Tibial artery (tissue), 4 donors: ENCODE data around the gene FAM186B.
A peak's percentile ranks its signal among the peaks of the same experiment; 100 is the strongest.

Experiments
- DNase-seq, 2 donors: peaks; one replicate each; pipeline ENCODE4 v3.0.0-alpha.2; 2019
- H3K27ac ChIP-seq, 2 donors: fragments of 200-600 bp; sonication (generic) in 1 of 2; 1 replicate in 1 of 2; 2 replicates in 1 of 2; pipeline ENCODE4 v1.5.1; 2018 to 2019; ENCODE audit warnings: mild to moderate bottlenecking in 1 of 2
- H3K27me3 ChIP-seq, 2 donors: fragments of 200-600 bp; sonication (generic) in 1 of 2; one replicate each; pipeline versions ENCODE4 v1.5.1 to v1.6.0; 2016 to 2019
- H3K36me3 ChIP-seq, 3 donors: fragments of 200-600 bp; sonication (generic) in 2 of 3; one replicate each; pipeline ENCODE4 v1.5.1; 2016 to 2019; ENCODE audit warnings: mild to moderate bottlenecking in 2 of 3
- H3K4me1 ChIP-seq, 4 donors: fragments of 200-600 bp; sonication (generic) in 2 of 4; 1 replicate in 3 of 4; 2 replicates in 1 of 4; pipeline ENCODE4 v1.5.1; 2016 to 2019
- H3K4me3 ChIP-seq, 2 donors: fragments of 200-600 bp; sonication (generic) in 1 of 2; 1 replicate in 1 of 2; 2 replicates in 1 of 2; pipeline ENCODE4 v1.5.1; 2018 to 2019; ENCODE audit warnings: mild to moderate bottlenecking in 2 of 2
- H3K9me3 ChIP-seq, 3 donors: fragments of 200-600 bp; sonication (generic) in 1 of 3; one replicate each; pipeline ENCODE4 v1.5.1; 2016 to 2019
- intact Hi-C: fragments of 100-400 bp; cut with DNase I; formaldehyde crosslinking; loops from one replicate; pipeline ENCODE4 v1.15.0; 2023; ENCODE audit warnings: low total_unique reads
- TF ChIP-seq, protein P1 (sequence below), 2 experiments: fragments of 200-600 bp in 1 of 2; fragments of 450-650 bp in 1 of 2; IDR thresholded peaks; one replicate each; pipeline ENCODE4 v1.5.1; 2017 to 2019; ENCODE audit warnings: antibody characterized with exemption in 2 of 2, mild to moderate bottlenecking in 1 of 2, moderate library complexity in 1 of 2

FAM186B gene

DNA sequence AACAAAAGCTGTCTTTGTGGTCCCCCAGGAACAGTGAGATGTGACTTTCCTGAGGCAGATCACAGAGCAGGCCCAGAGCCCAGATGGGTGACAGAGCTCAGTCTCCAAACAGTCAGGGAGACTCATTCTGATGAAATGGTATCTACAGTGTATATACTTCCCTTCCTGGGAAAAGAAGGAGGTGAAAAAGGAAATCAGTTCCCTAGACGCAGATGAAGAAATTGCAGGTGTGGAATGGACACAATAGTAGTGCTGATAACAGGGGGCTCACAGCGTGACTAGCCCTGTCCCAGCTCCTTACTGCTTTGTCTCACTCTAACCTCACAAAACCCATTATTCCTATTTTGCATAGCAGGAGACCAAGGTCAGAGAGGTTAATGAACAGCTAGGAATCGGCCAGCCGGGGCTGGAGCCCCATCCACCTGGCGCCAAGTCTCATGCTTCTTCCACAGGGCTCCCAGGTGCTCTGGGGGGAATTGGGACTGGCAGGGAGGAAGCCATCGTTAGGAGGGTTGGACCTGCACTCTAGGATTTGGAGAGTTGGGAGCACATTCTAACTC, 54.7 kb downstream of the FAM186B start:
- Histone ChIP-seq H3K4me3 (no peak overlapping the region), H3K27ac (no peak overlapping the region), H3K4me1 (peaks cover 0 to 25% (median 16%) of the 10 kb centered on the region in 4 donors), H3K36me3 (peaks cover 0 to 3% (median under 1%) of the 10 kb centered on the region in 3 donors), H3K27me3 (peaks cover 0 to 42% of the 10 kb centered on the region in 2 donors), H3K9me3 (no peaks in the 10 kb centered on the region)
- TF ChIP-seq, protein P1, sequence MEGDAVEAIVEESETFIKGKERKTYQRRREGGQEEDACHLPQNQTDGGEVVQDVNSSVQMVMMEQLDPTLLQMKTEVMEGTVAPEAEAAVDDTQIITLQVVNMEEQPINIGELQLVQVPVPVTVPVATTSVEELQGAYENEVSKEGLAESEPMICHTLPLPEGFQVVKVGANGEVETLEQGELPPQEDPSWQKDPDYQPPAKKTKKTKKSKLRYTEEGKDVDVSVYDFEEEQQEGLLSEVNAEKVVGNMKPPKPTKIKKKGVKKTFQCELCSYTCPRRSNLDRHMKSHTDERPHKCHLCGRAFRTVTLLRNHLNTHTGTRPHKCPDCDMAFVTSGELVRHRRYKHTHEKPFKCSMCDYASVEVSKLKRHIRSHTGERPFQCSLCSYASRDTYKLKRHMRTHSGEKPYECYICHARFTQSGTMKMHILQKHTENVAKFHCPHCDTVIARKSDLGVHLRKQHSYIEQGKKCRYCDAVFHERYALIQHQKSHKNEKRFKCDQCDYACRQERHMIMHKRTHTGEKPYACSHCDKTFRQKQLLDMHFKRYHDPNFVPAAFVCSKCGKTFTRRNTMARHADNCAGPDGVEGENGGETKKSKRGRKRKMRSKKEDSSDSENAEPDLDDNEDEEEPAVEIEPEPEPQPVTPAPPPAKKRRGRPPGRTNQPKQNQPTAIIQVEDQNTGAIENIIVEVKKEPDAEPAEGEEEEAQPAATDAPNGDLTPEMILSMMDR (IDR thresholded peaks at IDR 0.05), result no peak
- intact Hi-C loops, result no loop called here
- no peak for DNase-seq

DNA sequence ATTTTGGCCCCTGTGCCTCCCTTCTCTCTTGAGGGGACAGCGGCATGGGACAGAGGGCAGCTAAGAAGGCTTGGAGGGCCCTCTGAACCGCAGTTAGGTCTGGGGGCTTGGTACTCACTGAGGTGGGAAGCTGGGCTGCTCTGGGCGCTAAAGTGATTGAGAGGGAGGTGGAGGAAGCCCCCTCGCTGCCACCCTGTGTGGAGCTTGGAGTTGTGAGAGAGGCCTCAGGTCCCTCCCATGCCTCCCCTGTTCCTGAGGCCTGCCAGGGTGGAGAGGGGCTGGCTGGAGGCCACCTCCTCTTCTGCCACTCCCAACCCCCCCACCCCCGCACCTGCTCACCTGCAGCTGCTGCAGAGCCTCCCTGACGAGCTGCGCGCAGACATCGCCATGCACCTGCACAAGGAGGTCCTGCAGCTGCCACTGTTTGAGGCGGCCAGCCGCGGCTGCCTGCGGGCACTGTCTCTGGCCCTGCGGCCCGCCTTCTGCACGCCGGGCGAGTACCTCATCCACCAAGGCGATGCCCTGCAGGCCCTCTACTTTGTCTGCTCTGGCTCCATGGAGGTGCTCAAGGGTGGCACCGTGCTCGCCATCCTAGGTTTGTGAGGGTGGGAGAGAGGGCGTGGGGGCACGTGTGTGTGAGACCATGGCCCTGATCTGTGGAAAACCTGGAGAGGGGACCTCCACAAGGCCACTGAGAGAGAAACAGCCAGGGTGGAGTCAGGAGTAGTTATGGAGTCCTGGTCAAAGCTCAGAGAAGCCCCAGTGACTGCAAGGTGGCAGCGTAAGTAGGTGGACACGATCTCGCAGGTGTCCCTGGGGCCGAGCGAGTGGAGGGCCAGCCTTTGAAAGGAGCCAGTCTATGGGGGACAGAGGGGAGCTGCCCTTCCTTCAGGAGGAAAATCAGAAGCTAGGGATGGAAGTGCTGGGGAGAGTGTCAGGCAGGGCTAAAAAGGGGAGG, 55.4 kb downstream of the FAM186B start:
- intact Hi-C loops, result no loop called here
- no peak overlapping the region for H3K27ac ChIP-seq
- TF ChIP-seq, protein P1 (IDR thresholded peaks at IDR 0.05), result no peak
- H3K9me3 ChIP-seq, result no peaks in the 10 kb centered on the region
- no peak overlapping the region for H3K4me3 ChIP-seq
- H3K4me1 ChIP-seq, result peaks cover 0 to 25% (median 16%) of the 10 kb centered on the region in 4 donors
- no peaks in the 10 kb centered on the region for H3K36me3 ChIP-seq
- DNase-seq, result no peak
- H3K27me3 ChIP-seq, result peaks cover 0 to 50% of the 10 kb centered on the region in 2 donors

DNA sequence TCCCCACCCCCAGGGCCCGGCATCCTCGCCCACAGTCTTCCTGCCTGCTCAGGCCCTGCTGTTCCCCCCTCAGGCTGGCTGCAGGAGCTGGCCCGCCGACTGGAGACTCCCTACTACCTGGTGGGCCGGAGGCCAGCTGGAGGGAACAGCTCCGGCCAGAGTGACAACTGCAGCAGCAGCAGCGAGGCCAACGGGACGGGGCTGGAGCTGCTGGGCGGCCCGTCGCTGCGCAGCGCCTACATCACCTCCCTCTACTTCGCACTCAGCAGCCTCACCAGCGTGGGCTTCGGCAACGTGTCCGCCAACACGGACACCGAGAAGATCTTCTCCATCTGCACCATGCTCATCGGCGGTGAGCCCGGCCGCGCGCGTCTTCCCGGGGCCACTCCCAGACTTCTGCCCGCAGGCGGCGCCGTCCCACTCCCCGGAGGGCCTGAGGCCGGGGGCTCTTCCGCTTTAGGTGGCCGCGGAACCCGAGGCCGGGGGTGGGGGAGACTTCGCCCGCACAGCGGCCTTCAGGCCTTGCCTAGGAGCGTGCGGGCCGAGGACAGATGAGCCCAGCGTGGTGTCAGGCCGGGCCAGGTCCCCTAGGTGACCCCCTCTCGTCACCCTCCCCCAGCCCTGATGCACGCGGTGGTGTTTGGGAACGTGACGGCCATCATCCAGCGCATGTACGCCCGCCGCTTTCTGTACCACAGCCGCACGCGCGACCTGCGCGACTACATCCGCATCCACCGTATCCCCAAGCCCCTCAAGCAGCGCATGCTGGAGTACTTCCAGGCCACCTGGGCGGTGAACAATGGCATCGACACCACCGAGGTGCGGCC, 56.4 kb downstream of the FAM186B start:
- peaks cover 0 to 52% of the 10 kb centered on the region in 2 donors for H3K27me3 ChIP-seq
- intact Hi-C loops, result no loop called here
- peak overlapping the region; percentile 33 to 44 for H3K4me3 ChIP-seq
- H3K4me1 ChIP-seq, result peaks cover 0 to 25% (median 16%) of the 10 kb centered on the region in 4 donors
- H3K27ac ChIP-seq, result no peak overlapping the region
- no peaks in the 10 kb centered on the region for H3K9me3 ChIP-seq
- TF ChIP-seq, protein P1 (IDR thresholded peaks at IDR 0.05), result peak; percentile 21 to 36
- H3K36me3 ChIP-seq, result no peaks in the 10 kb centered on the region
- no peak for DNase-seq

DNA sequence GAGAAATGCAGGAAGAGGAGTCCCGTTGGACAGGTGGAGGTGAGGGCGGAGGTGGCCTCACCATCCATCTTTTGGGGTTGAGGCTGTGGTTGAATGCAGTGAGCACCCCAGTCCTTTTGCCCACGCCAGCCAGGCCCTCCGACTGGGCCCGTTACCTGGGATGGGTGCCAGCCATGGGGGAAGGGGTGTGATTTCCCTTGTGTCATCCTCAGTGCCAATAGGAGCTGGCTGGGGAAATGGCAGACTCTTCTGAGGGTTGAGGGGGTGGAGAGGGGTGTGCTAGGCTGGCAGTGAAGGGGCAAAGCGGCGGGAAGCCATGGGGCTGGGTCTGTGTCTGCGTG, 57.0 kb downstream of the FAM186B start:
- peak overlapping the region; percentile 33 to 44 for H3K4me3 ChIP-seq

More for the DNA sequence above, 57.0 kb downstream of the FAM186B start:
- peaks cover 0 to 58% of the 10 kb centered on the region in 2 donors for H3K27me3 ChIP-seq
- intact Hi-C loops, result no loop called here
- H3K9me3 ChIP-seq, result no peaks in the 10 kb centered on the region
- TF ChIP-seq, protein P1 (IDR thresholded peaks at IDR 0.05), result no peak
- no peaks in the 10 kb centered on the region for H3K36me3 ChIP-seq
- no peak for DNase-seq
- H3K4me1 ChIP-seq, result peaks cover 0 to 25% (median 16%) of the 10 kb centered on the region in 4 donors
- H3K27ac ChIP-seq, result no peak overlapping the region
